ENCODE measurements around the gene MARS1. TPM values are rescaled to one million over a fixed set of nuclear protein-coding genes. Genes with fewer than 3 reads are reported as not detected.

The MARS1 gene
- total RNA-seq, 1 donor from 2014 or later, result 71.1 TPM

GRCh38 chr12:57456737-57457490 lies 31.0 kb upstream of the MARS1 start:
- no peak for ATAC-seq

GRCh38 chr12:57458665-57459054 lies 29.2 kb upstream of the MARS1 start:
- DNase-seq (ENCODE audit: low spot score), result no peak
- no peak for ATAC-seq

More at GRCh38 chr12:57456737-57457490, 31.0 kb upstream of the MARS1 start:
- DNase-seq (ENCODE audit: low spot score), result no peak

- DNase-seq (ENCODE audit: low spot score) (peak; percentile 91), ATAC-seq (peak; percentile 53)
These were observed 28.7 kb upstream of the MARS1 start for GRCh38 chr12:57459055-57459749.

GRCh38 chr12:57459750-57460467 lies 28.0 kb upstream of the MARS1 start, which contains the start of gene GLI1:
TSS of gene GLI1 (plus strand) at chr12:57459785. CDS start at chr12:57463692, 3,907 bp downstream.
- no peak for ATAC-seq

GRCh38 chr12:57460468-57460784 lies 27.4 kb upstream of the MARS1 start:
- no peak for ATAC-seq
- DNase-seq (ENCODE audit: low spot score), result no peak

More at GRCh38 chr12:57459750-57460467, 28.0 kb upstream of the MARS1 start, which contains the start of gene GLI1:
- DNase-seq (ENCODE audit: low spot score), result no peak

- no peak for DNase-seq (ENCODE audit: low spot score)
These were observed 27.0 kb upstream of the MARS1 start for GRCh38 chr12:57460841-57461275.

GRCh38 chr12:57461276-57461916 lies 26.5 kb upstream of the MARS1 start:
- peak; percentile 2 for ATAC-seq
- no peak for DNase-seq (ENCODE audit: low spot score)

More at GRCh38 chr12:57460841-57461275, 27.0 kb upstream of the MARS1 start:
- no peak for ATAC-seq

- ATAC-seq (no peak), DNase-seq (ENCODE audit: low spot score) (no peak)
These were observed 26.0 kb upstream of the MARS1 start for GRCh38 chr12:57461917-57462250.

GRCh38 chr12:57462251-57462911 lies 25.5 kb upstream of the MARS1 start:
- peak; percentile 85 for DNase-seq (ENCODE audit: low spot score)
- peak; percentile 71 for ATAC-seq

- ATAC-seq (no peak), DNase-seq (ENCODE audit: low spot score) (no peak)
These were observed 25.0 kb upstream of the MARS1 start for GRCh38 chr12:57462912-57463253.

GRCh38 chr12:57464569-57464968 lies 23.3 kb upstream of the MARS1 start:
- DNase-seq (ENCODE audit: low spot score) (no peak), ATAC-seq (no peak)

- DNase-seq (ENCODE audit: low spot score), result no peak
- ATAC-seq, result no peak
These were observed 22.7 kb upstream of the MARS1 start for GRCh38 chr12:57465030-57465746.

GRCh38 chr12:57465747-57466505 lies 21.9 kb upstream of the MARS1 start:
- no peak for DNase-seq (ENCODE audit: low spot score)

GRCh38 chr12:57467212-57467874 lies 20.5 kb upstream of the MARS1 start:
- no peak for DNase-seq (ENCODE audit: low spot score)
- no peak for ATAC-seq

More at GRCh38 chr12:57465747-57466505, 21.9 kb upstream of the MARS1 start:
- ATAC-seq, result no peak

GRCh38 chr12:57467915-57468314 lies 20.0 kb upstream of the MARS1 start:
- no peak for DNase-seq (ENCODE audit: low spot score)
- ATAC-seq, result no peak

- no peak for ATAC-seq
- no peak for DNase-seq (ENCODE audit: low spot score)
These were observed 18.3 kb upstream of the MARS1 start for GRCh38 chr12:57469296-57470164.

GRCh38 chr12:57470286-57470969 lies 17.4 kb upstream of the MARS1 start:
- ATAC-seq (peak; percentile 7), DNase-seq (ENCODE audit: low spot score) (no peak)
